NCI-H82 treated with DMSO at 0.1 percent for 48 hours (cell line): ENCODE results near the gene IRGM.
A peak's percentile ranks its signal among the peaks of the same experiment; 100 is the strongest.
"Not testable (repeated sequence)": the region's sequence is repeated elsewhere in the genome, so short reads cannot be mapped to it uniquely, and the experiment has no call there.

Experiments
- DNase-seq: peaks from one replicate; lab custom pipeline; 2025; ENCODE audit not compliant: unreplicated experiment; lab: John Stamatoyannopoulos, UW

Gene IRGM

GRCh38 chr5:150846308-150846653, at the start of gene IRGM:
Gene IRGM, plus strand, starts transcription at chr5:150846521. Its CDS starts 1,603 bp downstream, at chr5:150848124.
- DNase-seq = not testable (repeated sequence)

- no peak for DNase-seq
Observed at GRCh38 chr5:150797384-150797783, 48.9 kb upstream of the IRGM start.

- DNase-seq = peak; percentile 23
Observed at GRCh38 chr5:150801117-150801927, 45.0 kb upstream of the IRGM start.

GRCh38 chr5:150804388-150804787, 41.9 kb upstream of the IRGM start:
- no peak for DNase-seq

GRCh38 chr5:150809363-150809762, 37.0 kb upstream of the IRGM start:
- no peak for DNase-seq

- DNase-seq = no peak
Observed at GRCh38 chr5:150815010-150815409, 31.3 kb upstream of the IRGM start.

GRCh38 chr5:150816946-150817345, 29.4 kb upstream of the IRGM start:
- no peak for DNase-seq

GRCh38 chr5:150829744-150830143, 16.6 kb upstream of the IRGM start:
- no peak for DNase-seq

- not testable (repeated sequence) for DNase-seq
Observed at GRCh38 chr5:150831821-150832220, 14.5 kb upstream of the IRGM start.

- no peak for DNase-seq
Observed at GRCh38 chr5:150836064-150836463, 10.3 kb upstream of the IRGM start.

- DNase-seq = no peak
Observed at GRCh38 chr5:150836703-150837102, 9.6 kb upstream of the IRGM start.

- DNase-seq = not testable (repeated sequence)
Observed at GRCh38 chr5:150845185-150845859, 999 bp upstream of the IRGM start.

GRCh38 chr5:150846654-150847333, 473 bp downstream of the IRGM start:
- peak; percentile 71 for DNase-seq

GRCh38 chr5:150847334-150847695, 994 bp downstream of the IRGM start:
- DNase-seq = no peak

- no peak for DNase-seq
Observed at GRCh38 chr5:150848271-150848670, 1.9 kb downstream of the IRGM start.

GRCh38 chr5:150851039-150851438, 4.7 kb downstream of the IRGM start:
- no peak for DNase-seq

GRCh38 chr5:150853561-150853960, 7.2 kb downstream of the IRGM start:
- DNase-seq = no peak

- DNase-seq = not testable (repeated sequence)
Observed at GRCh38 chr5:150856700-150857099, 10.4 kb downstream of the IRGM start.

GRCh38 chr5:150860246-150860821, 14.0 kb downstream of the IRGM start:
- no peak for DNase-seq

- no peak for DNase-seq
Observed at GRCh38 chr5:150862070-150862469, 15.7 kb downstream of the IRGM start.

- no peak for DNase-seq
Observed at GRCh38 chr5:150879358-150879757, 33.0 kb downstream of the IRGM start.
